Body of pancreas (tissue), 4 donors: ENCODE results near the gene OSBP2.

Experiments
- POLR2A ChIP-seq, 3 donors: fragments of 450-650 bp; IDR thresholded peaks; one replicate each; pipeline ENCODE4 v1.6.1; 2016; ENCODE audit warnings: antibody characterized with exemption in 3 of 3, mild to moderate bottlenecking in 2 of 3
- TF ChIP-seq, protein P1 (sequence below), 7 experiments: fragments of 450-650 bp in 4 of 7; fragments of 200-600 bp in 3 of 7; sonication (generic) in 3 of 7; IDR thresholded peaks; one replicate each; pipeline ENCODE4 v1.5.1; 2016 to 2019; ENCODE audit warnings: antibody characterized with exemption in 7 of 7

DNA sequence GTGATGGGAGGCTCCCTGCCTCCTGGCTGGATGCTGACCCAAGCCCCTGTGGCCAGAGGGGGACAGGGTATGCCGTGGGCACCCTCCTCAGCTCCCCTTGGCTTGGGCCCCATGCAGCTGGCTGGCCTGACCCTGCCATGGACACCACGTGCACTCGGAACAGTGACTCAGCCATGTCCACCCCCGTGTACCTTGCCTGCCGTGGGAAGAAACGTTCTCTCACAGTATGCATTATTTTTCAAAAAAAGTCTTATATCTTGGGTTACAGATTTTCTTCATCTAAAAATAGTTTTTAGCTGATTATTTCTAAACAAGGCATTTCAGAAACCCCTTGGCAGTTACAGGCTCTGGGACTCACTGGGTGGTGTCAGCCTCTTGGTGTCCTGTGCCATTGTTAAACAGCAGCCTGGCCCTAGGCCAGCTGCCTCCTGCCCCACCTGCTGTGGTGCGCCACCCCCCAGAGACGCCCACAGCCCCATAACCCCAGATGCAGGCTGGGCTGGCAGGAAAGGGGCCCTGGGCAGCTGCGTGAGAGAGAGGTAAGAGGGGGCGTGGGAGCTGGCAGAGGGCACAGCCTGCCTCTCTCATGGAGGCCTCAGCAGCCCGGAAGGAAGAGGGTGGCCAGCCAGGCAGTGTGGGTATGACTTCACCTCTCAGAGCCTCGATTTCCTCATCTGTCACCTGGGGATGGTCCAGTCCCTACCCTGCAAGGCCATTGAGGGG, 174.2 kb downstream of the OSBP2 start:
- TF ChIP-seq, protein P1, sequence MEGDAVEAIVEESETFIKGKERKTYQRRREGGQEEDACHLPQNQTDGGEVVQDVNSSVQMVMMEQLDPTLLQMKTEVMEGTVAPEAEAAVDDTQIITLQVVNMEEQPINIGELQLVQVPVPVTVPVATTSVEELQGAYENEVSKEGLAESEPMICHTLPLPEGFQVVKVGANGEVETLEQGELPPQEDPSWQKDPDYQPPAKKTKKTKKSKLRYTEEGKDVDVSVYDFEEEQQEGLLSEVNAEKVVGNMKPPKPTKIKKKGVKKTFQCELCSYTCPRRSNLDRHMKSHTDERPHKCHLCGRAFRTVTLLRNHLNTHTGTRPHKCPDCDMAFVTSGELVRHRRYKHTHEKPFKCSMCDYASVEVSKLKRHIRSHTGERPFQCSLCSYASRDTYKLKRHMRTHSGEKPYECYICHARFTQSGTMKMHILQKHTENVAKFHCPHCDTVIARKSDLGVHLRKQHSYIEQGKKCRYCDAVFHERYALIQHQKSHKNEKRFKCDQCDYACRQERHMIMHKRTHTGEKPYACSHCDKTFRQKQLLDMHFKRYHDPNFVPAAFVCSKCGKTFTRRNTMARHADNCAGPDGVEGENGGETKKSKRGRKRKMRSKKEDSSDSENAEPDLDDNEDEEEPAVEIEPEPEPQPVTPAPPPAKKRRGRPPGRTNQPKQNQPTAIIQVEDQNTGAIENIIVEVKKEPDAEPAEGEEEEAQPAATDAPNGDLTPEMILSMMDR (IDR thresholded peaks at IDR 0.05), result no peak
- no peak for TF ChIP-seq POLR2A (IDR thresholded peaks at IDR 0.05)
